ENCODE measurements around the gene C13orf46. TPM values are rescaled to one million over a fixed set of nuclear protein-coding genes. Genes with fewer than 3 reads are reported as not detected.
A peak's percentile ranks its signal among the peaks of the same experiment; 100 is the strongest.

The C13orf46 gene
- total and polyA plus RNA-seq, 2 donors (not counting 1 experiment from before 2014, with no cell fraction given): 1.4 to 4.8 TPM

DNA sequence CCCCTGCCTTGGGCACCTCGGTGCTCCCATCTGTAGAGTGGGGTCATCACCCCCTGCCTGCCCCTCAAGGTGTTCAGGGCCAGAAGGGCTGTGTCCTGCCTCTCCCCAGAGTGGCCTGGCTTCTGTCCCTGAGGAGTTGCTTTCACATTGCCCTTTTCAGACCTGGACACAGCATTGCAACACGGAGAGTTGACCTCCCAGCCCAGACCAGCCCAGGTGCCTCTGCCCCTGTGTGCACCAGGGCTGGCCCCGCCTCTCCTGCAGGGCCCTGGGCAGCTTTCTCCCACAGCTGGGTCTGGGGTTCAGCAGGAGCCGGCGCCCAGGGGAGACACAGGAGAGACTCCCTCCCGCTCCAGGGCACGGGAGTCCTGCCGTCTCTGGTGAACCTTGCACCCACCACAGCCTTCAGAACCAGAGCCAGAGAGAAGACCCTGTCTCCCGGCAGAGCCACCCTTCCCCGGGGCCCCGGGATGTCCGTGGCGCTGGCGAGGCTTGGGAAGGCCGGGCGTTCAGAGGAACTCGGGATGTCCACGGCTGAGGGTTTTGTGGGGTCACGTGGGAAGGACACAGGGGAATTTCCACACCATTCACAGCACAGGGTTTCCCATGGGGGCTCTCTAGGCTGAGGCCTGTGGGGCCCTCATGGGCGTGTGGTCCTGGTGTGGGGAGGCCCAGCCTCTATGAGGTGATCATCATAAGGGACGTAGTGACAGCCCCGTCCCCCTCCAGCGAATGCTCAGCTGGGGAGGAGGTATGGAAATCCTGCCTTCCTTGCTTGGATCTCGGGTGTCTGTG is 23.2 kb downstream of the C13orf46 start:
- Mint-ChIP-seq H3K4me1 (peaks cover 17% of the 10 kb centered on the region), H3K27ac (no peak overlapping the region), H3K9me3 (ENCODE audit: insufficient read depth) (no peaks in the 10 kb centered on the region), H3K27me3 (no peaks in the 10 kb centered on the region), H3K4me3 (peak overlapping the region; percentile 39)
- H3K9me3 ChIP-seq (ENCODE audit: control extremely low read depth in 1 of 3, control insufficient read depth in 2 of 3, insufficient read depth in 1 of 3, low read length in 2 of 3): peaks cover 0 to 19% (median 0%) of the 10 kb centered on the region in 3 donors
- no peak overlapping the region for H3K27ac ChIP-seq (ENCODE audit: low read length in 2 of 2)
- ATAC-seq (ENCODE audit: low read depth) (peak; percentile 29), DNase-seq (no peak)
- 71% methylated on average over 19 of the region's 24 CpGs for WGBS (ENCODE audit: insufficient coverage)
- no peak overlapping the region for H3K9ac ChIP-seq (ENCODE audit: low read length)
- H2AFZ ChIP-seq (ENCODE audit: insufficient read depth, low read depth, low read length, poor library complexity, severe bottlenecking): peak overlapping the region; percentile 58
- H3K27me3 ChIP-seq (replicated peaks in 1 of 4; ENCODE audit: control extremely low read depth in 1 of 4, control insufficient read depth in 3 of 4, insufficient read depth in 4 of 4, low read length in 3 of 4): peaks cover 0 to 12% (median 0%) of the 10 kb centered on the region in 4 experiments
- no peak for TF ChIP-seq EZH2 (IDR thresholded peaks at IDR 0.05; ENCODE audit: borderline replicate concordance, insufficient read depth, low read depth, low read length, poor library complexity, severe bottlenecking)
- TF ChIP-seq, protein P1, sequence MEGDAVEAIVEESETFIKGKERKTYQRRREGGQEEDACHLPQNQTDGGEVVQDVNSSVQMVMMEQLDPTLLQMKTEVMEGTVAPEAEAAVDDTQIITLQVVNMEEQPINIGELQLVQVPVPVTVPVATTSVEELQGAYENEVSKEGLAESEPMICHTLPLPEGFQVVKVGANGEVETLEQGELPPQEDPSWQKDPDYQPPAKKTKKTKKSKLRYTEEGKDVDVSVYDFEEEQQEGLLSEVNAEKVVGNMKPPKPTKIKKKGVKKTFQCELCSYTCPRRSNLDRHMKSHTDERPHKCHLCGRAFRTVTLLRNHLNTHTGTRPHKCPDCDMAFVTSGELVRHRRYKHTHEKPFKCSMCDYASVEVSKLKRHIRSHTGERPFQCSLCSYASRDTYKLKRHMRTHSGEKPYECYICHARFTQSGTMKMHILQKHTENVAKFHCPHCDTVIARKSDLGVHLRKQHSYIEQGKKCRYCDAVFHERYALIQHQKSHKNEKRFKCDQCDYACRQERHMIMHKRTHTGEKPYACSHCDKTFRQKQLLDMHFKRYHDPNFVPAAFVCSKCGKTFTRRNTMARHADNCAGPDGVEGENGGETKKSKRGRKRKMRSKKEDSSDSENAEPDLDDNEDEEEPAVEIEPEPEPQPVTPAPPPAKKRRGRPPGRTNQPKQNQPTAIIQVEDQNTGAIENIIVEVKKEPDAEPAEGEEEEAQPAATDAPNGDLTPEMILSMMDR (IDR thresholded peaks at IDR 0.05): no peak
- H3K79me2 ChIP-seq (ENCODE audit: control insufficient read depth, insufficient read depth, low read length): no peaks in the 10 kb centered on the region
- H3K36me3 ChIP-seq (replicated peaks in 1 of 2; ENCODE audit: control extremely low read depth in 1 of 2, control insufficient read depth in 1 of 2, extremely low read depth in 1 of 2, insufficient read depth in 2 of 2, low read length in 1 of 2): no peaks in the 10 kb centered on the region
- H4K20me1 ChIP-seq (ENCODE audit: control insufficient read depth, insufficient read depth, low read length, poor library complexity, severe bottlenecking): no peaks in the 10 kb centered on the region
- peaks cover 7 to 23% of the 10 kb centered on the region in 2 donors for H3K4me1 ChIP-seq (ENCODE audit: control insufficient read depth in 2 of 2, insufficient read depth in 2 of 2, low read length in 2 of 2)
- H3K4me2 ChIP-seq (replicated peaks; ENCODE audit: low read depth, low read length, poor library complexity, severe bottlenecking): peak overlapping the region; percentile 72
- intact Hi-C loops (cut with micrococcal nuclease): loop anchor here (1.0 to 2.0 kb wide), 2 partner anchors 160 to 284 kb away; partner anchors contain the start of gene CDC16
- H3K4me3 ChIP-seq (ENCODE audit: control extremely low read depth in 1 of 5, extremely low read depth in 1 of 5, insufficient read depth in 1 of 5, low read depth in 2 of 5, low read length in 4 of 5): no peak overlapping the region
- ChIA-PET CTCF (interaction anchor here (0.6 to 1.1 kb wide), 2 partner anchors 276 to 278 kb away, joined by 3 to 4 read pairs; no protein-coding TSS in a partner anchor), POLR2A (no interaction called here)

- no peaks in the 10 kb centered on the region for H3K79me2 ChIP-seq (ENCODE audit: control insufficient read depth, insufficient read depth, low read length)
- TF ChIP-seq EZH2 (IDR thresholded peaks at IDR 0.05; ENCODE audit: borderline replicate concordance, insufficient read depth, low read depth, low read length, poor library complexity, severe bottlenecking): no peak
- TF ChIP-seq, protein P1 (IDR thresholded peaks at IDR 0.05): no peak
- peaks cover 17% of the 10 kb centered on the region for H3K4me1 Mint-ChIP-seq
- H3K27me3 Mint-ChIP-seq: no peaks in the 10 kb centered on the region
- ATAC-seq (ENCODE audit: low read depth) (no peak), DNase-seq (no peak)
- intact Hi-C loops (cut with micrococcal nuclease): no loop called here
- ChIA-PET POLR2A (no interaction called here), CTCF (interaction anchor here (2.3 kb wide), 1 partner anchor 277 kb away, joined by 8 read pairs; no protein-coding TSS in a partner anchor)
- H3K4me3 Mint-ChIP-seq: no peak overlapping the region
- H3K9me3 ChIP-seq (ENCODE audit: control extremely low read depth in 1 of 3, control insufficient read depth in 2 of 3, insufficient read depth in 1 of 3, low read length in 2 of 3): peaks cover 0 to 8% (median 0%) of the 10 kb centered on the region in 3 donors
- H3K4me1 ChIP-seq (ENCODE audit: control insufficient read depth in 2 of 2, insufficient read depth in 2 of 2, low read length in 2 of 2): peaks cover 7 to 23% of the 10 kb centered on the region in 2 donors
- no peaks in the 10 kb centered on the region for H3K36me3 ChIP-seq (replicated peaks in 1 of 2; ENCODE audit: control extremely low read depth in 1 of 2, control insufficient read depth in 1 of 2, extremely low read depth in 1 of 2, insufficient read depth in 2 of 2, low read length in 1 of 2)
- no peak overlapping the region for H3K9ac ChIP-seq (ENCODE audit: low read length)
- H3K4me2 ChIP-seq (replicated peaks; ENCODE audit: low read depth, low read length, poor library complexity, severe bottlenecking): no peak overlapping the region
- H3K27me3 ChIP-seq (replicated peaks in 1 of 4; ENCODE audit: control extremely low read depth in 1 of 4, control insufficient read depth in 3 of 4, insufficient read depth in 4 of 4, low read length in 3 of 4): peaks cover 0 to 12% (median 0%) of the 10 kb centered on the region in 4 experiments
- no peaks in the 10 kb centered on the region for H3K9me3 Mint-ChIP-seq (ENCODE audit: insufficient read depth)
- no peak overlapping the region for H3K4me3 ChIP-seq (ENCODE audit: control extremely low read depth in 1 of 5, extremely low read depth in 1 of 5, insufficient read depth in 1 of 5, low read depth in 2 of 5, low read length in 4 of 5)
- H3K27ac Mint-ChIP-seq: no peak overlapping the region
- 98% methylated on average over 5 of the region's 5 CpGs for WGBS (ENCODE audit: insufficient coverage)
- no peaks in the 10 kb centered on the region for H4K20me1 ChIP-seq (ENCODE audit: control insufficient read depth, insufficient read depth, low read length, poor library complexity, severe bottlenecking)
- no peak overlapping the region for H3K27ac ChIP-seq (ENCODE audit: low read length in 2 of 2)
- no peak overlapping the region for H2AFZ ChIP-seq (ENCODE audit: insufficient read depth, low read depth, low read length, poor library complexity, severe bottlenecking)
Observed at GRCh38 chr13:113949546-113949945, 24.3 kb downstream of the C13orf46 start.

All from B cell (primary cell).